ENCODE measurements around the gene TIE1.

TIE1 gene

DNA sequence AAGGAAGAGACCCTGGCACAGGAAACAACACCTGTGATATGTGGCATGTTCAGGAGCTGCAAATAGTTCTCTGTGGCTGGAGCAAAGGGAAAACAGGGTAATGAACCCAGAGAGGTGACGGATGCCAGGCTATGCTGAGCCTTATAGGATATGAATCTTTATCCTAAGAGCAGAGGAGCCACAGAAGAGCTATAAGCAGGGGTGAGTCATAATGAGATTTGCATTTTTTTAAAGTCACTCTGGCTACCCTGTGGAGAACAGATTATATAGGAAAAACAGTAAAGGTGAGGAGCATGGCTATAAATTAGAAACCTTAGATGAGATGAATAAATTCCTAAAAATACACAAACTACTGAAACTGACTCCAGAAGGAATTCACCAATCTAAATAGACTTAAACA, 24.0 kb downstream of the TIE1 start:
- H3K18ac ChIP-seq (ENCODE audit: low read length) = no peak overlapping the region
- H2BK120ac ChIP-seq (ENCODE audit: low read depth, low read length) = no peak overlapping the region
- no peak overlapping the region for H4K5ac ChIP-seq (ENCODE audit: low read length)
- no CpG with 5 or more reads among the region's 1 CpG for WGBS (ENCODE audit: extremely low coverage, insufficient coverage, low lambda C conversion rate)
- H2AK5ac ChIP-seq (ENCODE audit: low read length) = no peak overlapping the region
- H3K4me1 ChIP-seq (ENCODE audit: control insufficient read depth, low read depth, low read length) = peaks cover 3% of the 10 kb centered on the region
- no peak overlapping the region for H3K4me3 ChIP-seq (ENCODE audit: low read length)
- no peaks in the 10 kb centered on the region for H3K36me3 ChIP-seq (ENCODE audit: control insufficient read depth, insufficient read depth, low read length)
- no peak overlapping the region for H2BK15ac ChIP-seq (replicated peaks; ENCODE audit: low read depth)
- H3K4me2 ChIP-seq (ENCODE audit: low read length) = no peak overlapping the region
- H4K8ac ChIP-seq (ENCODE audit: low read depth, low read length) = no peak overlapping the region
- H3K27me3 ChIP-seq (ENCODE audit: insufficient read depth, low read length, poor library complexity) = no peaks in the 10 kb centered on the region
- H3K9ac ChIP-seq (ENCODE audit: low read length) = no peak overlapping the region
- H2BK5ac ChIP-seq (ENCODE audit: low read length) = no peak overlapping the region
- no peak overlapping the region for H3K23ac ChIP-seq (ENCODE audit: low read length)
- no peaks in the 10 kb centered on the region for H3K79me1 ChIP-seq (ENCODE audit: low read length)
- no peaks in the 10 kb centered on the region for H3K79me2 ChIP-seq (ENCODE audit: control insufficient read depth, insufficient read depth, low read length)
- DNase-seq = peak; percentile 30
- peak overlapping the region; percentile 53 for H3K56ac ChIP-seq (ENCODE audit: low read length)
- no peak overlapping the region for H3K4ac ChIP-seq (ENCODE audit: low read depth, low read length)
- H3K27ac ChIP-seq (ENCODE audit: low read depth, low read length) = peak overlapping the region; percentile 19

DNA sequence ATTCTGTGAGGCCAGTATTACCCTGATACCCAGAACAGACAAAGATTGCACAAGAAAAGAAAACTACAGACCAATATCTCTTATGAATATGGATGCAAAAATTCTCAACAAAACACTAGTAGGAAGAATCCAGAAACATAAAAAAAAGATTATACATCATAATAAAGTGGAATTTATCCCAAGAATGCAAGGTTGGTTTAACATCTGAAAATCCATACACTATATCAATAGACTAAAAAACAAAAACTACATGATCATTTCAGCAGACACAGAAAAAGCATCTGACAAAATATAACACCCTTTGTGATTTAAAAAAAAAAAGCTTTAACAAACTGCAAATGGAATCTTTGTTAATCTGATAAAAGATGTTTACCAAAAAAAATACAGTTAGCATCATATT, 24.6 kb downstream of the TIE1 start:
- Histone ChIP-seq H3K56ac (ENCODE audit: low read length) (no peak overlapping the region), H3K36me3 (ENCODE audit: control insufficient read depth, insufficient read depth, low read length) (no peaks in the 10 kb centered on the region), H2BK15ac (replicated peaks; ENCODE audit: low read depth) (no peak overlapping the region), H2BK5ac (ENCODE audit: low read length) (no peak overlapping the region), H3K27me3 (ENCODE audit: insufficient read depth, low read length, poor library complexity) (no peaks in the 10 kb centered on the region), H3K79me2 (ENCODE audit: control insufficient read depth, insufficient read depth, low read length) (no peaks in the 10 kb centered on the region), H4K5ac (ENCODE audit: low read length) (no peak overlapping the region), H2AK5ac (ENCODE audit: low read length) (no peak overlapping the region), H3K23ac (ENCODE audit: low read length) (no peak overlapping the region), H3K4me1 (ENCODE audit: control insufficient read depth, low read depth, low read length) (peaks cover 5% of the 10 kb centered on the region), H3K27ac (ENCODE audit: low read depth, low read length) (no peak overlapping the region), H3K4ac (ENCODE audit: low read depth, low read length) (no peak overlapping the region), H3K4me2 (ENCODE audit: low read length) (no peak overlapping the region), H4K8ac (ENCODE audit: low read depth, low read length) (no peak overlapping the region), H3K4me3 (ENCODE audit: low read length) (no peak overlapping the region), H3K79me1 (ENCODE audit: low read length) (no peaks in the 10 kb centered on the region), H2BK120ac (ENCODE audit: low read depth, low read length) (no peak overlapping the region), H3K18ac (ENCODE audit: low read length) (no peak overlapping the region), H3K9ac (ENCODE audit: low read length) (no peak overlapping the region)
- no peak for DNase-seq

DNA sequence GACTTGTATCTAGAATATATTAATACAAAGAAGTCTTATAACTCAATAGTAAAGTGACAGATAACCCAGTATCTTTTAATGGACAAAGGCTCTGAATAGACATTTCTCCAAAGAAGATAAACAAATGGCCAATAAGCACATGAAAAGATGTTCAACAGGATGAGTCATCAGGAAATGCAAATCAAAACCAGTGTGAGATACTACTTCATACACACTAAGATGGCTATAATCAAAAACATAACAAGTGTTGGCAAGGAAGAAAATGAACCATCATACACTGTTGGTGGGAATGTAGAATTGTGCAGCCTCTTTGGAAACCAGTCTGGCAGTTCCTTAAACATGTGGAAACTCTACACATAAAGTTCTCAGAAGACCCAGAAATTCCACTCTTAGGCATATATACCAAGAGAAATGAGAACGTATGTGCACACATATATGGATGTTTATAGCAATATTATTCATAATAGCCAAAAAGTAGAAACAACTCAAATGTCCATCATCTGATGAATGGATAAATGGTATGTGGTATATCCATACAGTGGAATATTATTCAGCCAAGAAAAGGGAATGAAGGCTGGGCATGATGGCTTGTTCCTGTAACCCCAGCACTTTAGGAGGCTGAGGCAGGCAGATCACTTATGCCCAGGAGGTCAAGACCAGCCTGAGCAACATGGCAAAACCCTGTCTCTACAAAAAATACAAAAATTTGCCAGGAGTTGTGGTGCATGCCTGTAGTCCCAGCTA, 26.9 kb downstream of the TIE1 start:
- no peak overlapping the region for H2AK5ac ChIP-seq (ENCODE audit: low read length)
- no peak overlapping the region for H3K56ac ChIP-seq (ENCODE audit: low read length)
- DNase-seq = no peak
- no peak overlapping the region for H3K9ac ChIP-seq (ENCODE audit: low read length)
- no peaks in the 10 kb centered on the region for H3K79me1 ChIP-seq (ENCODE audit: low read length)
- no peak overlapping the region for H2BK120ac ChIP-seq (ENCODE audit: low read depth, low read length)
- no peaks in the 10 kb centered on the region for H3K27me3 ChIP-seq (ENCODE audit: insufficient read depth, low read length, poor library complexity)
- peaks cover 10% of the 10 kb centered on the region for H3K4me1 ChIP-seq (ENCODE audit: control insufficient read depth, low read depth, low read length)
- no peak overlapping the region for H3K4me2 ChIP-seq (ENCODE audit: low read length)
- no peaks in the 10 kb centered on the region for H3K79me2 ChIP-seq (ENCODE audit: control insufficient read depth, insufficient read depth, low read length)
- H3K4ac ChIP-seq (ENCODE audit: low read depth, low read length) = no peak overlapping the region
- H3K36me3 ChIP-seq (ENCODE audit: control insufficient read depth, insufficient read depth, low read length) = no peaks in the 10 kb centered on the region
- no CpG with 5 or more reads among the region's 1 CpG for WGBS (ENCODE audit: extremely low coverage, insufficient coverage, low lambda C conversion rate)
- no peak overlapping the region for H2BK5ac ChIP-seq (ENCODE audit: low read length)
- no peak overlapping the region for H3K23ac ChIP-seq (ENCODE audit: low read length)
- H3K4me3 ChIP-seq (ENCODE audit: low read length) = no peak overlapping the region
- H4K8ac ChIP-seq (ENCODE audit: low read depth, low read length) = no peak overlapping the region
- no peak overlapping the region for H3K27ac ChIP-seq (ENCODE audit: low read depth, low read length)
- no peak overlapping the region for H2BK15ac ChIP-seq (replicated peaks; ENCODE audit: low read depth)
- H3K18ac ChIP-seq (ENCODE audit: low read length) = no peak overlapping the region
- H4K5ac ChIP-seq (ENCODE audit: low read length) = no peak overlapping the region

DNA sequence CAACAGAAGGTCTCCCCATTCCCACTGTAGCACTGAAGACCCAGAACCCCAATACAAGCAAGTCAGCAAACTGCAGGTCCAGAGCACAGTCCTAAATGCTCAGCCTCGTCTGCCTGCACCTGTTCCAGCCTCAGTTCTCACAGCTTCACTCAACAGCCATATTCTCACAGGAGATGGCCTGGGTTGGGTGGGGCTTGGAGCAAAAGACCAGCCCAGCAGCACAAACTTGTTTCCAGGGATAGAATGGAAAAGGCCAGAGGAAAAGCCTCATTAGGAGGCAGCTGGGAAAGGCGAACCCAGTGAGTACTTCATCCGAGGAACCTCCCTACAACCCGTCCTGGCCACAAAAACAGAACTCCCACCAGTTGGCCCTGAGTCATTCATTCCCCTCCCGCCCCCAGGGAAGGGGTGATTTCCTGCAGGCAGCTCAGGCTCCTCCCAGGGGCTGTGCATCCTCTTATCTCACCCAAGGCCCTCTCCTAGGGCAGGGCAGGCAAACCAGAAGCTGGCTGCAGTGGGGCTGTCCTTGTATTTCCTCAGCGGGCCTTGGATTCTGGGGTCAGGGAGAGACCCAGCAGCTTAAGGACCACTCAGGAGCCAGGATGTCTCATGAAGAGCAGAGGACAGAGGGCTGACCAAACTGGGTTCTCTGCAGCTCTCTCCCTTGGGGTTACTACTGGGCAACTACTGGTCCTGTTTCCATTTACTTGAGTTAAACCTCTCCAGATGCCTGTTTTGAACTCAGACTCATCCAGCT, 29.4 kb downstream of the TIE1 start:
- Histone ChIP-seq H2BK5ac (ENCODE audit: low read length) (peak overlapping the region; percentile 55), H3K18ac (ENCODE audit: low read length) (no peak overlapping the region), H2AK5ac (ENCODE audit: low read length) (peak overlapping the region; percentile 58), H3K56ac (ENCODE audit: low read length) (peak overlapping the region; percentile 73), H3K23ac (ENCODE audit: low read length) (no peak overlapping the region), H3K79me1 (ENCODE audit: low read length) (no peaks in the 10 kb centered on the region), H3K4ac (ENCODE audit: low read depth, low read length) (no peak overlapping the region), H2BK15ac (replicated peaks; ENCODE audit: low read depth) (no peak overlapping the region), H3K4me1 (ENCODE audit: control insufficient read depth, low read depth, low read length) (peaks cover 7% of the 10 kb centered on the region), H3K36me3 (ENCODE audit: control insufficient read depth, insufficient read depth, low read length) (no peaks in the 10 kb centered on the region), H2BK120ac (ENCODE audit: low read depth, low read length) (no peak overlapping the region), H3K9ac (ENCODE audit: low read length) (peak overlapping the region; percentile 29), H3K27ac (ENCODE audit: low read depth, low read length) (no peak overlapping the region), H3K27me3 (ENCODE audit: insufficient read depth, low read length, poor library complexity) (no peaks in the 10 kb centered on the region), H3K4me3 (ENCODE audit: low read length) (no peak overlapping the region), H3K4me2 (ENCODE audit: low read length) (no peak overlapping the region), H4K8ac (ENCODE audit: low read depth, low read length) (no peak overlapping the region), H3K79me2 (ENCODE audit: control insufficient read depth, insufficient read depth, low read length) (no peaks in the 10 kb centered on the region), H4K5ac (ENCODE audit: low read length) (no peak overlapping the region)
- WGBS (ENCODE audit: extremely low coverage, insufficient coverage, low lambda C conversion rate) = no CpG with 5 or more reads among the region's 6 CpGs
- peak; percentile 91 for DNase-seq

- H3K27me3 ChIP-seq (ENCODE audit: insufficient read depth, low read length, poor library complexity) = no peaks in the 10 kb centered on the region
- no peak overlapping the region for H3K4me3 ChIP-seq (ENCODE audit: low read length)
- no peak overlapping the region for H3K4me2 ChIP-seq (ENCODE audit: low read length)
- no peak overlapping the region for H4K5ac ChIP-seq (ENCODE audit: low read length)
- H4K8ac ChIP-seq (ENCODE audit: low read depth, low read length) = no peak overlapping the region
- H3K4me1 ChIP-seq (ENCODE audit: control insufficient read depth, low read depth, low read length) = peaks cover 7% of the 10 kb centered on the region
- no peak overlapping the region for H2BK15ac ChIP-seq (replicated peaks; ENCODE audit: low read depth)
- no peaks in the 10 kb centered on the region for H3K79me2 ChIP-seq (ENCODE audit: control insufficient read depth, insufficient read depth, low read length)
- no peak overlapping the region for H3K9ac ChIP-seq (ENCODE audit: low read length)
- no peak overlapping the region for H2BK120ac ChIP-seq (ENCODE audit: low read depth, low read length)
- H3K18ac ChIP-seq (ENCODE audit: low read length) = no peak overlapping the region
- no peak overlapping the region for H2AK5ac ChIP-seq (ENCODE audit: low read length)
- WGBS (ENCODE audit: extremely low coverage, insufficient coverage, low lambda C conversion rate) = no CpG with 5 or more reads among the region's 5 CpGs
- H2BK5ac ChIP-seq (ENCODE audit: low read length) = no peak overlapping the region
- peak; percentile 36 for DNase-seq
- H3K23ac ChIP-seq (ENCODE audit: low read length) = no peak overlapping the region
- no peaks in the 10 kb centered on the region for H3K79me1 ChIP-seq (ENCODE audit: low read length)
- H3K56ac ChIP-seq (ENCODE audit: low read length) = no peak overlapping the region
- no peak overlapping the region for H3K4ac ChIP-seq (ENCODE audit: low read depth, low read length)
- no peak overlapping the region for H3K27ac ChIP-seq (ENCODE audit: low read depth, low read length)
- H3K36me3 ChIP-seq (ENCODE audit: control insufficient read depth, insufficient read depth, low read length) = no peaks in the 10 kb centered on the region
These were observed 30.9 kb downstream of the TIE1 start for GRCh38 chr1:43331688-43332087.
